ENCODE data around the gene PMS2. TPM values are rescaled to one million over a fixed set of nuclear protein-coding genes. Genes with fewer than 3 reads are reported as not detected.
A peak's percentile ranks its signal among the peaks of the same experiment; 100 is the strongest.
"Not testable (repeated sequence)": the region's sequence is repeated elsewhere in the genome, so short reads cannot be mapped to it uniquely, and the experiment has no call there.

The PMS2 gene
- total RNA-seq, 6 donors from 2014 or later, result 5.1 to 15.7 (median 9.7) TPM

- not testable (repeated sequence) for DNase-seq, H3K27ac ChIP-seq, H3K4me3 ChIP-seq, H3K9me3 ChIP-seq, H3K27me3 ChIP-seq, H3K36me3 ChIP-seq, H3K4me1 ChIP-seq
- WGBS, 2 donors, result no CpG with 5 or more reads among the region's 13 CpGs
- ATAC-seq (ENCODE audit: low FRiP score in 2 of 2), result peak; percentile 47 to 77
Measured at GRCh38 chr7:5926263-5926870, 82.5 kb downstream of the PMS2 start.

DNA sequence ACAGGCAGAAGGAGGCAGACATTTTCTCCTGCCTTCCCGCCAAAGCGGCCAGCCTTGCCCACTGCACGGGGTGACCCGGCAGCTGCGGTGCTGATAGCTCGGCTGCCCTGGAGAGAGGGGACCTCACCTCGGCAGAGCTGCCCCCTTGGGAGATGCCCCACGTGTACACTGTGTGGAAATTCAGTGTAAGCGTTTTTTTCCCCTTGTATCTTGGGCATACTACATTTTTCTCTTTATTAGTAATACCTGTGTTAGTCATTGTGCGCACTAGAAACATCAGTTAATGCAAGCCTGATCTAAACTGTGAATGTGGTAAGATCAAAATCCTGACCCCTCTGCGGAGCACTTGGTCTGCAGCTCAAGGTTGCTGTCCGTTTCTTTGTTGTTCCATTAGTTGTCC, 84.2 kb downstream of the PMS2 start:
- peaks cover 0 to 11% (median 0%) of the 10 kb centered on the region in 4 donors for H3K36me3 ChIP-seq
- H3K27me3 ChIP-seq; H3K27ac ChIP-seq; H3K4me1 ChIP-seq; H3K9me3 ChIP-seq; H3K4me3 ChIP-seq; ATAC-seq (ENCODE audit: low FRiP score in 2 of 2); DNase-seq: not testable (repeated sequence)
- WGBS, 2 donors, result no CpG with 5 or more reads among the region's 12 CpGs

GRCh38 chr7:5924180-5924579, 84.7 kb downstream of the PMS2 start:
- not testable (repeated sequence) for H3K27me3 ChIP-seq; H3K9me3 ChIP-seq; H3K4me1 ChIP-seq; H3K4me3 ChIP-seq; H3K27ac ChIP-seq; ATAC-seq (ENCODE audit: low FRiP score in 2 of 2); DNase-seq
- peaks cover 0 to 12% (median 0%) of the 10 kb centered on the region in 4 donors for H3K36me3 ChIP-seq
- no CpG with 5 or more reads among the region's 2 CpGs for WGBS, 2 donors

Small RNA genes lying within 50 kb of the gene (small RNA-seq; reads per million reads assigned to genes)
- gene RF00019, result 0 reads per million in 4 donors
- gene RNU6-218P, result 0 reads per million in 4 donors
- 0 to 0.65 (median 0.31) reads per million in 4 donors for gene SNORA80D

Other genes with a start within 250 kb of the PMS2 start
- gene RNF216, start 227.4 kb downstream of the PMS2 start, total RNA-seq, result 10 to 100 TPM; 27.0 to 58.7 (median 37.3) TPM
- gene OCM, start 128.3 kb downstream of the PMS2 start, total RNA-seq, result not detected
- 10 to 100 TPM; 21.3 to 68.2 (median 48.9) TPM for gene CCZ1, start 110.3 kb downstream of the PMS2 start, total RNA-seq
- 10 to 100 TPM in 2 of 6 donors, 1 to 10 TPM in 3, under 1 TPM in 1; 0.20 to 20.5 (median 4.4) TPM for gene RSPH10B, start 38.4 kb downstream of the PMS2 start, total RNA-seq
- 10 to 100 TPM in 5 of 6 donors, 1 to 10 TPM in 1; 8.4 to 58.1 (median 25.3) TPM for gene AIMP2, start 223 bp upstream of the PMS2 start, total RNA-seq
- gene ANKRD61, start 22.3 kb upstream of the PMS2 start, total RNA-seq, result under 1 TPM in 1 of 6 donors, not detected in 5; 0.46 TPM
- gene EIF2AK1, start 50.1 kb upstream of the PMS2 start, total RNA-seq, result 100 to 1,000 TPM in 3 of 6 donors, 10 to 100 TPM in 3; 76.5 to 283 (median 123) TPM
- gene USP42, start 95.9 kb upstream of the PMS2 start, total RNA-seq, result 10 to 100 TPM in 3 of 6 donors, 1 to 10 TPM in 3; 8.3 to 19.9 (median 11.6) TPM

Data from upper lobe of left lung (tissue), 6 donors.